Measurements from ENCODE around the gene FBXL14. TPM values are rescaled to one million over a fixed set of nuclear protein-coding genes. Genes with fewer than 3 reads are reported as not detected.

Gene FBXL14
- total and polyA plus RNA-seq, 2 of the 13 experiments (the other 11 are each of a cell fraction or from before 2014, with no cell fraction given): 7.0 to 7.4 TPM

DNA sequence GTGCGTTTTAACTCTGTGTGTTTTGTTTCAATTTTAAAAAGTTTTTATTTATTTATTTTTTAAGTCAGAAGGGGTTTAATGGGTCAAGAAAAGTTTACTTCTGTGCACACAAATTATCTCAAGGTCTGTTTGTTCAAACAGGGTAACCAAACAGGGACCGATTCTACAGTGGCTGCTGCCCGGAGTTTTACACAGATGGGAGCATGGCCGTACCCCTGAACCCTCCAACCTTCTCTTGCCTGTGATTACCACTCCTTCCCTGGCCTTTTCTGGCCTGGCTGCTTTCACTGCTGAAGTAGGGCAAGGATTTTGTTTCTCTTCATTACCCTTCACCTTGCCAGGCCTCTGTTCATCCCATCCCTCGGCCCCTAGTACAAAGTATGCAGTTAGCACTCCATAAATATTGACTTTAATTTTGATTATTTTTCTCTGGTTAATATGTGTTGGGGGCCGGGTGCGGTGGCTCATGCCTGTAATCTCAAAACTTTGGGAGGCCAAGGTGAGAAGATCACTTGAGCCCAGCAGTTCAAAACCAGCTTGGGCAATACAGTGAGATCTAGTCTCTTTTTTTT lies 15.8 kb upstream of the FBXL14 start:
- Histone ChIP-seq H3K4me1 (ENCODE audit: insufficient read depth, low read length) (peaks cover 75% of the 10 kb centered on the region), H3K27me3 (ENCODE audit: control insufficient read depth in 1 of 2, insufficient read depth in 2 of 2, low read length in 2 of 2) (peaks cover 2 to 16% of the 10 kb centered on the region in 2 experiments; a peak in 2 of 5 replicates), H2AFZ (ENCODE audit: low read length) (no peak overlapping the region), H3K27ac (ENCODE audit: extremely low read length, insufficient read depth, low read length) (peak overlapping the region; percentile 66), H4K20me1 (ENCODE audit: insufficient read depth, low read length) (no peaks in the 10 kb centered on the region), H3K4me2 (ENCODE audit: low read depth, low read length) (peak overlapping the region; percentile 73), H3K9me3 (ENCODE audit: low read length) (no peaks in the 10 kb centered on the region), H3K4me3 (replicated peaks in 1 of 3; ENCODE audit: insufficient read depth in 1 of 3, low read depth in 2 of 3, low read length in 3 of 3) (peak overlapping the region in 2 of 3 experiments; percentile 43 to 47; a peak in 4 of 6 replicates), H3K79me2 (ENCODE audit: insufficient read depth, low read length) (no peaks in the 10 kb centered on the region), H3K9ac (ENCODE audit: insufficient read depth, low read depth, low read length) (no peak overlapping the region), H3K36me3 (replicated peaks in 1 of 2; ENCODE audit: control insufficient read depth in 1 of 2, insufficient read depth in 2 of 2, low read length in 2 of 2) (no peaks in the 10 kb centered on the region)
- ATAC-seq: peak; percentile 49
- in situ Hi-C loops (cut with HindIII; ENCODE audit: extremely low pct_ligation_motif_present, low pct_unique_long_range_greater_than_20kb) (no loop called here), intact Hi-C loops (cut with micrococcal nuclease; ENCODE audit: unreplicated experiment) (no loop called here)
- no peak for FAIRE-seq
- POLR2A ChIA-PET: no interaction called here
- CTCF ChIA-PET (ENCODE audit: low intra/inter-chr PET ratio, low total read pairs): no interaction called here
- BruUV-seq (replicated peaks): no TSS peak
- DNase-seq (ENCODE audit: low spot score): no peak
- WGBS (ENCODE audit: low lambda C conversion rate): 3% methylated on average over 7 of the region's 7 CpGs
- no peak for TF ChIP-seq MAFK (conservative IDR thresholded peaks at IDR 0.05 in 1 of 2, IDR thresholded peaks at IDR 0.05 in 1 of 2; ENCODE audit: low read length in 2 of 2)
- TF ChIP-seq TCF7 (IDR thresholded peaks at IDR 0.05; ENCODE audit: low read depth): no peak
- no peak for TF ChIP-seq ZSCAN25 (CRISPR knock-in tag; IDR thresholded peaks at IDR 0.05)
- TF ChIP-seq AKAP8 (CRISPR knock-in tag; IDR thresholded peaks at IDR 0.05): no peak
- TF ChIP-seq FOXM1 (CRISPR knock-in tag; IDR thresholded peaks at IDR 0.05): no peak
- no peak for TF ChIP-seq IKZF4 (CRISPR knock-in tag; IDR thresholded peaks at IDR 0.05; ENCODE audit: borderline replicate concordance, low read depth, not compliant biosample characterization)
- no peak for TF ChIP-seq RNF2 (conservative IDR thresholded peaks at IDR 0.05; ENCODE audit: low read depth)
- peak; percentile 37; the same call in 1 of the 2 replicates for TF ChIP-seq FOXA3 (CRISPR knock-in tag; IDR thresholded peaks at IDR 0.05)
- TF ChIP-seq ZNF501 (CRISPR knock-in tag; IDR thresholded peaks at IDR 0.05): no peak
- TF ChIP-seq NKX3-1 (CRISPR knock-in tag; IDR thresholded peaks at IDR 0.05): no peak
- no peak for TF ChIP-seq SP2 (CRISPR knock-in tag; IDR thresholded peaks at IDR 0.05)
- TF ChIP-seq SMAD3 (CRISPR knock-in tag; IDR thresholded peaks at IDR 0.05): no peak
- TF ChIP-seq BCL6 (CRISPR knock-in tag; IDR thresholded peaks at IDR 0.05): peak; percentile 43; the same call in 1 of the 2 replicates
- peak; percentile 71 for TF ChIP-seq RARA (CRISPR knock-in tag; IDR thresholded peaks at IDR 0.05)
- TF ChIP-seq, protein P1, sequence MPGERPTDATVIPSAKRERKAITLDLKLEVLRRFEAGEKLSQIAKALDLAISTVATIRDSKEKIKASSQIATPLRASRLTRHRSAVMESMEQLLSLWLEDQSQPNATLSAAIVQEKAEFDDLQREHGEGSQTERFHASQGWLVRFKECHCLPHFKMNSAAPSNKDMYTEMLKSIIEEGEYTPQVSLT (CRISPR knock-in tag; IDR thresholded peaks at IDR 0.05; ENCODE audit: borderline replicate concordance, low read depth): no peak
- no peak for TF ChIP-seq SNAPC5 (CRISPR knock-in tag; IDR thresholded peaks at IDR 0.05; ENCODE audit: borderline replicate concordance)
- no peak for TF ChIP-seq ZNF607 (CRISPR knock-in tag; IDR thresholded peaks at IDR 0.05; ENCODE audit: borderline replicate concordance)
- no peak for TF ChIP-seq ZNF746 (CRISPR knock-in tag; IDR thresholded peaks at IDR 0.05)
- no peak for TF ChIP-seq ZNF468 (CRISPR knock-in tag; IDR thresholded peaks at IDR 0.05)
- TF ChIP-seq ZNF784 (CRISPR knock-in tag; IDR thresholded peaks at IDR 0.05; ENCODE audit: borderline replicate concordance): no peak
- TF ChIP-seq PAXIP1 (CRISPR knock-in tag; conservative IDR thresholded peaks at IDR 0.05): peak; percentile 41; the same call in 1 of the 2 replicates
- TF ChIP-seq ZNF747 (CRISPR knock-in tag; IDR thresholded peaks at IDR 0.05; ENCODE audit: borderline replicate concordance): no peak

Measured in HepG2 (cell line).